ENCODE data around the gene ELFN1.

The ELFN1 gene

DNA sequence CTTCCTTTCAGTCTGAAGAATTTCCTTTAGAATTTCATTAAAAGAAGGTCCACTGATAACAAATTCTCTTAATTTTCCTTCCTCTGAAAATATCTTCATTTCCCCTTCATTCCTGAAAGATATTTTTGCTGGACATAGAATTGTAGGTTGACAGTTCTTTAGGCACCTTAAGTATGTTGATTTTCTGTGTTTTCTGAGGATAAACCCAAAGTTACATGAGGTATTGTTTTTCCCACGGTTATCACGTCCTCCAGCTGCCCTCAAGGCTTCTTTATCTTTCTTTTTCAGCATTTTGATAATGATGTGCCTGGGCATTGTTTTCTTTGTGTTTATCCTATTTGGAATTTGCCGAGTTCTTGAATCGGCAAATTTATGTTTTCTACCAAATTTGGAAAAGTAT lies 105.3 kb downstream of the ELFN1 start:
- H3K4me3 ChIP-seq (ENCODE audit: low read depth, low read length): no peak overlapping the region

DNA sequence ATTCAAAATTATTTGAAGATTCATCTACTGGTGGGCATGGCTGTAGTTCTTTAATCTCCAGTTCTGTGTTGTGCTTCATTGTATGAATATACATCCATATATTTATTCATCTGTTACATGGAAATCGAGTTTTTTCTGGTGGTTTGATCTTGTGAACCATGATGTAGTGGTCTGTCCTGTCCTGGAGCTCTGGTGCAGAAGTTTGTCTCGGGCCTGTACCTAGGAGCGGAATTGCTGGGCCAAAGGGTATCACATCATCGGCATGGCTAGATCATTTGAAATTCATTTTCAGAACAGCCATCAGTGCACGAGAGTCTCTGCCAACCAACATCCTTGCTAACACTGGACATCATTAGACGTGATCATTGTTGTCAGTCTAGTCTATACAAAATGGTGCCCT lies 107.0 kb downstream of the ELFN1 start:
- no peak overlapping the region for H3K4me3 ChIP-seq (ENCODE audit: low read depth, low read length)

DNA sequence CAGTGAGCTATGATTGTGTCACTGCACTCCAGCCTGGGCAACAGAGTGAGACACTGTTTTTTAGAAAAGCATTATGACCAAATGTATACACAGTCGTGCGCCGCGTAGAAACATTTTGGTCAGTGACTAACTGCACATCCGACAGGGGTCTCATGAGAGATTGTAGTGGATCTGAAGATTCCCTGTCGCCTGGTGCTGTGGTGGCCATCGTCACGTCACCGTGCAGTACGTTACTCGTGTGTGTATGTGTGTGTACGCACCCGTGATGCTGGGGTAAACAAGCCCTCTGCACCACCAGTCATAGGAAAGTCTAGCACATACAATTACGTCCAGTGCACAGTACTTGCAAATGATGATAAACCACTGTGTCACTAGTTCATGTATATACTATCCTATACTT lies 109.4 kb downstream of the ELFN1 start:
- H3K4me3 ChIP-seq (ENCODE audit: low read depth, low read length): no peak overlapping the region

DNA sequence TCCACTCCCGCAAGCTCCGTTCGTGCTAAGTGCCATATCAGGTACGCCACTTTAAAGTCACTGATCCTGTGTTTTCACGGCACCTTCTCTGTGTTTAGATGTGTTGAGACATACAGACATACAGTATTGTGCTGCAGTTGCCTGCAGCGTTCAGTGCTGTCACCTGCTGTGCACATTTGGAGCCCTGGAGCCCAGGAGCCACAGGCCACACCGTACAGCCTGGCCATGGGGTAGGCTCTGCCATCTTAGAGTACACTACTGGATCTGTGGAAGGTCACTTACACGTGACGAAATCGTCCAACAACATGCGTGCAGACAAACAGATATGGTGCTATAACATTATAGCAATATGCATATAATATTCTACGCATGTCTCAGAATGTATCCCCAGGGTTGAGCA lies 111.3 kb downstream of the ELFN1 start:
- no peak overlapping the region for H3K4me3 ChIP-seq (ENCODE audit: low read depth, low read length)

DNA sequence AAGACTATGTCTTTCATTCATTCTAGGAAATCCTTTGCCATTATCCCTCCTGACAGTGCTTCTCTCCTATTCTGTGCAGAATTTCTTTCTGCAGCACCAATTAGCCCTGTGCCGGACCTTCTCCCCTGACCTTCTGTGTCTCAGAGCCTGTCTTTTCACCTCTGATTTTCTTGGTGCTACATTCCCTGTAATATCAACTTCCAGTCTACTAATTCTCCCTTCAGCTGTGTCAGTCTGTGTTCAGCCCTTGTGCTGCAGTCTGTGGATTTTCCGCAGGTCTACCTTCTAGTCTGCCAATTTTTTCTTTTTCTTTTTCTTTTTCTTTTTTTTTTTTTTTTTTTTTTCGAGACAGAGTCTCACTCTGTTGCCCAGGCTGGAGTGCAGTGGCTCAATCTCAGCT lies 115.8 kb downstream of the ELFN1 start:
- H3K4me3 ChIP-seq (ENCODE audit: low read depth, low read length): no peak overlapping the region

DNA sequence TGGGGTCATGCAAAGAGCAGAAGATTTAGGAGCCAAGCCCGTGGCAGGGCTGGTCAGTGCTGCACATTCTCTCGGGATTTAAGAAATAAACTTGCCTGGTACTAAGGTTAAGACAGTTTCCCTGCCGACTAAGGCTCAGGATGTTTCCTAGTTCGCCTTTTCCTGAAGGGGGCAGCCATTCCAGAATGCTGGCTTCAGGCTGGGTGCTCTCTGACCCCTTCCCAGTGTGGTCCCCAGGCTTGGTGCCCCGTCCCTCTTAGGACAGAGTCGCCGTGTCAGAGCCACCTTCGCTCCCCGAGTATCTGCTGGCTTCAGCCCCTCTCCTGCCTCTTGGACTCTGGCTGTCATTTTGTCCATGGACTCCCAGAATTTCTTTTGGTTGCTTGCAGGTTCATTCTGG lies 117.2 kb downstream of the ELFN1 start:
- no peak overlapping the region for H3K4me3 ChIP-seq (ENCODE audit: low read depth, low read length)

DNA sequence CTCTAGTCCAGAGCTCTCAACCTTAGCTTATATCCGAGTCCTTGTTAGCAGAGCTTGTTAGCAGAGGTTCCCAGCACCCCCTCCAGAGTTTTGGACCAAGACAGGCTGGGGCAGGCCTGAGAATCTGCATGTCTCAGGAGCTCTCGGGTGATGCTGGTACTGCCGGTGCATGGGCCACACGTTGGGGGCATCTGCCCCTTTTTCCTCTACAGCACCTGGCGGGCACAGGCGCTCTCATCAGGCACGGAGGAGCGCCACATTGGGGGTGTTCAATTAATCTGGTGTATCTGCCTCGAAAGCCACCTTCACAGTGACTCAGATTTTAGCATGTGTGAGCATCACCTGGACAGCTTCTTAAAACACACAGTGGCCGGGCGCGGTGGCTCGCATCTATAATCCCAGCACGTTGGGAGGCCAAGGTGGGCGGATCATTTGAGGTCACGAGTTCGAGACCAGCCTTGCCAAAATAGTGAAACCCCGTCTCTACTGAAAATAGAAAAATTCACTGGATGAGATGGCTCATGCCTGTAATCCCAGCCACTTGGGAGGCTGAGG lies 117.7 kb downstream of the ELFN1 start:
- no peak overlapping the region for H3K4me3 ChIP-seq (ENCODE audit: low read depth, low read length)

DNA sequence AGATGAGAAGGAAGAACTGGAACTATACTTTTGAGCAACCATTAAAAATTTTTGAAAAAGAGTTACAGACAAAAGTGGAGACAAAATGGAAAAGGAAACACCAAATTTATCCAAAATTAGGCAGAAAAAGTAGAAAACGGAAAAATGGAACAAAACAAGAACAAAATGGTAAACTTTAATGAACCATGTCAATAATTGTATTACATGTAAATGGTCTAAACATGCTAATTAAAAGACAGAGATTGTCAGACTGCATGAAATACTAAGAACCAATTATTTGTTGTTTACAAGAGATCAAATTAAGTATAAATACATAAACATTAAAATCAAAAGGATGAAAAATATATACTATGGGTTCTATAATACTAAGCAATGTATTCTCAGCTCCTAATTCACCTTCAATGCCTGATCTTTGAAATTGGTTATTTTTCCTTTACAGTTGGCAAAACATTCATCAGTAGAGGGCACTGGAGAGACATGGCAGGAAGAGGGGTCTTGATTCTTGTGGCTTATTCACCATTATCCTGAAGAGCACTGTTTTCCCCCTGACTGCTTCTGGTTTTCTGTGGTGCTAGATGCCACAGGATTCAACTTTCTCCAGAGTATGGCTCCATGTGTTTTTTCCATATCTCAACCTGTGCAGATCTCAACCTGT lies 124.9 kb downstream of the ELFN1 start:
- H3K4me3 ChIP-seq (ENCODE audit: low read depth, low read length): no peak overlapping the region
